TTC549 (cell line): ENCODE data around the gene SRC.
"Not testable (repeated sequence)": the region's sequence is repeated elsewhere in the genome, so short reads cannot be mapped to it uniquely, and the experiment has no call there.

ENCODE experiments used
- FAIRE-seq: peaks from 2 replicates; lab custom pipeline; 2012; peaks lifted over from hg19 to GRCh38; lab: Jason Lieb, UNC

The SRC gene

DNA sequence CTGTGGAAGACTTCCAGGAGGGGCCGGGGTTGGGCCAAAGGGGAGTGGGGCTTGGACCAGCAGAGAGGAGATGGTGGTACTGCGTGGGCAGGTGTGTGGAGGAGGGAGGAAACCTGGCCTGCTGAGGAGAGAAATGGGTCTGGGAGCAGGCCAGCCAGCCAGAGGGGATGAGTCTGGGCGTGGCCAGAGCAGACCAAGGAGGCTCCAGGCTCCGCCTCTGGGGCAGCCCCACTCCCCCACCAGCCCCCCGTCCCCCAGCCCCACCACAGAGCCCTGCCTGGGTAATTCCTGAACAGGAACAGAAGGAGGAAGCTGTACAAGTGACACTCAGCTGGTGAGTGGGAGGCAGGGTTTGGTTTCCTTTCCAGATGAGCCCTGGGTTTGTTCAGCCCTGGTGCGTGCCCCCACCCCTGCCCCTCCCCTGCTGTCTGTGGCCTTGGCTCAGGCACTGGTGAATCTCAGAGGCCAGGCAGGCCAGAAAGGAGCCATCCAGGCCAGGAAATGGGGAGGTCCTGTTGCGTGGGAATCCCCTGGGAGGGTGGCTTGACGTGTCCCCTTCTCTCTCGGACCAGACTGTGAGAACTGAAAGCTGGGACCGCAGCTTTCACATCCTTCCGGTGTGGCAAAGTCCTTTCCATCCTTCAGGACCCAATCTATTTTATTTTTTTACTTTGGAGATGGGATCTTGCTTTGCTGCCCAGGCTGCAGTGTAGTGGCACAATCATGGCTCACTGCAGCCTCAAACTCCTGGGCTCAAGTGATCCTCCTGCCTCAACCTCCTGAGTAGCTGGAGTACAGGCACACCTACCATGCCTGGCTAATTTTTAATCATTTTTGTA is 9.4 kb upstream of the SRC start:
- FAIRE-seq = no peak

- FAIRE-seq = no peak
These were observed 8.5 kb upstream of the SRC start for GRCh38 chr20:37337208-37337991.

DNA sequence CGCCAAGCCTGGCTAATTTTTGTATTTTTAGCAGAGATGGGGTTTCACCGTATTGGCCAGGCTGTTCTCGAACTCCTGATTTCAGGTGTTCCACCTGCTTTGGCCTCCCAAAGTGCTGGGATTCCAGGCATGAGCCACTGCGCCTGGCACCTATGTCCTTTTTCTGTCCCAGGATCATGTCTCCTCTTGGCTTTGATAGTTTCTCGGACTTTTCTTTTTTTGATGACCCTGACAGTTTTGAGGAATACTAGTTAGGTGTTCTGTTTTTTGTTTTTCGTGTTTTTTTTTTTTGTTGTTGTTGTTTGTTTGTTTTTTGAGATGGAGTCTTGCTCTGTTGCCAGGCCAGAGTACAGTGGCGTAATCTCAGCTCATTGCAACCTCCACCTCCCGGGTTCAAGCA is 7.6 kb upstream of the SRC start:
- FAIRE-seq = not testable (repeated sequence)

GRCh38 chr20:37339208-37339607 is 6.7 kb upstream of the SRC start:
- FAIRE-seq = no peak

DNA sequence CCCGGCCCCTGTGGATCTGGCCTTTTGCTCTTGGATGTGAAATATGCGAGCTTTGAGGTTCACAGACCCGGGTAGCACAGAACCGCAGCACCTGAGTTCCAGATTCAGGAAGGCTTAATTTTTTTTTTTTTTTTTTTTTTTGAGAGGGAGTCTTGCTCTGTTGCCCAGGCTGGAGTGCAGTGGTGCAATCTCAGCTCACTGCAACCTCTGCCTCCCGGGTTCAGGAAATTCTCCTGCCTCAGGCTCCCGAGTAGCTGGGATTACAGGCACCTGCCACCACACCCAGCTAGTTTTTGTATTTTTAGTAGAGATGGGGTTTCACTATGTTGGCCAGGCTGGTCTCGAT is 6.2 kb upstream of the SRC start:
- FAIRE-seq = not testable (repeated sequence)

- FAIRE-seq = no peak
These were observed 4.9 kb upstream of the SRC start for GRCh38 chr20:37340998-37341397.

DNA sequence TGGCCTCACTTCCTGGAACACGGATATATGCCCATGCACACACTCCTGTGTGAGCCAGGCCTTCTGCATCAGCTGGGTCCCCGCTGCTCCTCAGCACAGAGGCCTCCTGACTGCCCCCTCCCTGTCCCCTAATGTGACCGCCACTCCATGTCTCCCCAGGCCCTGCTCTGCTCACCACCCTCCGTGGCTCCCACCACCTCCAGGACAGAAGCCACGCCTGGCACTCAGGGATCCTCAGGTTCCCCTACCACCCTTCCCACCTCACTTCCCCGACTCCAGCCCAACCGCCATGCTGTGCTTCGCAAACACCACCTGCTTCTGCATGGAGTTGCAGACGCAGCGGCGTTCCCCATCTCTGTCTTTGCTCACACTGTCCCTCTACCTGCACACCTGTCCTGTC is 4.3 kb upstream of the SRC start:
- no peak for FAIRE-seq

DNA sequence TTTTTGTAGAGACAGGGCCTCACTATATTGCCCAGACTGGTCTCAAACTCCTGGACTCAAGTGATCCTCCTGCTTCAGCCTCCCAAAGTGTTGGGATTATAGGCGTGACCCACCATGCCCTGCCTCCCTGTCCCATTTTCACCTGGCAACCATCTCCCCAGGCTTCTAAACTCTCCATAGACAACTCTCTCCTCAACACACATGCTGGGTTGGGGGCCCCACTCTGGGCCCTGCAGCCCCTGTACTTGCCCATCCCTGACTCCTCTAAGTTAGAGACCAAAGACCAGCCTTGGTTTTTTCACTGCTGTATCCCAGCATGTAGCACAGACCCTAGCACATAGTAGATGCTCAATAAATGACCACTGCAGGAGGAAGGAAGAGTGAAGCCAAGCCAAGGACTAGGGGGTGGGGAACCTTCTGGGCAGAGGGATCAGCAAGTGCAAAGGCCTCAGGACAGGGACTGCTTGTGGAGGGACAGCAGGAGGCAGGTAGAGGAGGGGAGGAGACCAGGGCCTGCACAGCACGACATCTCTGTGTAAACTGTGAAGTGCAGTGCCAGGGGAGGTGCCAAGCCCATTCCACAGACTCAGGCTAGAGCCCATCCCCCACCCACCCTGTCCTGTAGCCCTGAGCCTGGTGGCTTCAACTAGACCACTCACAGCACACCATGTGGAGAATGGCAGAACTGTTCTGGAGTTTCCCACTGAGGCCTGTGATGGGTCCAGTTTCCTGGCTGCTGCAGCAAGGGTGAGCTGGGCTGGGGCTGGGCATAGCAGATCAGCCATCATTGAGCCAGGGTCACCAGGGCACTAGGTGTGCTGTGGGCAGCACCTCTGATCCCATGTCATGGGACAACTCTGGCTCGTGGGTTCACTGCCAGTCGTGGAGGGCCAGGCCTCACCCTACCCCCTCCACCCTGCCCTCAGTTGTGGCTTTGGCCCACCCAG is 3.4 kb upstream of the SRC start:
- no peak for FAIRE-seq

DNA sequence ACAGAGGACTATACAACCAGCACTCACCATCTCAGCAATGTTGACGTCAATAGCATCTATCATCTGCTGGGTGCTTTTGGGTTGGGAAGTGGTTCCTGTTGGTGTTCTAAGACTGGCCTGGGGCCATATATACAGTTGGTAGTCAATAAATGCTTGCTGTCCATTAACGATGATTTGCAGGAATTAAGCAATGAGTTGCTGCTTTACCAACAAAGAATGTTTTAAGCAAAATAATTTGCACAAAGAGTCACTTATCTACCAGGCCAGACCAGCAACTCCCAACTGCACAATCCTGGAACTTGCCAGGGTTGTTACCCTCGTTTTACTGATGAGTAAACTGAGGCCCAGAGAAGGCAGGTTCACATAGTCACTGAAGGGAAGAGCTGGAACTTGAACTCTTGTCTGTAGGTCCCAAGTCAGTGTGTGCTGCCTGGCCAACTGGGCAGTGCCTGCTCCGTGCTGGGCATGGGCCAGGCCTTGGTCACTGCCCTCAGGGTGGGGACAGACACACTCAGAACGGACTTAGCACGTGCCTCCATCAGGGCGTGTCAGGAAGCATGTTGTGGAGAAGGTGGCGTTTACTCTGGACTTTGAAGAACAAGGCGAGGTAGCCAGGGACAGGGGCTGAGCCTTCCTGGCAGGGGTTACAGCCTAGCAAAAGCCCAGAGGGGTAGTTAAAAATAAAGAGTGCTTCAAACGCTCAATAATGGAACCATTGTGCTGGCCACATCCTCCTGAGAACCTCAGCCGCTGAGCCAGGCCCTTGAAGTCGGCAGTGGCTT is 2.5 kb upstream of the SRC start:
- no peak for FAIRE-seq

- FAIRE-seq = no peak
These were observed 2.0 kb upstream of the SRC start for GRCh38 chr20:37343994-37344355.

DNA sequence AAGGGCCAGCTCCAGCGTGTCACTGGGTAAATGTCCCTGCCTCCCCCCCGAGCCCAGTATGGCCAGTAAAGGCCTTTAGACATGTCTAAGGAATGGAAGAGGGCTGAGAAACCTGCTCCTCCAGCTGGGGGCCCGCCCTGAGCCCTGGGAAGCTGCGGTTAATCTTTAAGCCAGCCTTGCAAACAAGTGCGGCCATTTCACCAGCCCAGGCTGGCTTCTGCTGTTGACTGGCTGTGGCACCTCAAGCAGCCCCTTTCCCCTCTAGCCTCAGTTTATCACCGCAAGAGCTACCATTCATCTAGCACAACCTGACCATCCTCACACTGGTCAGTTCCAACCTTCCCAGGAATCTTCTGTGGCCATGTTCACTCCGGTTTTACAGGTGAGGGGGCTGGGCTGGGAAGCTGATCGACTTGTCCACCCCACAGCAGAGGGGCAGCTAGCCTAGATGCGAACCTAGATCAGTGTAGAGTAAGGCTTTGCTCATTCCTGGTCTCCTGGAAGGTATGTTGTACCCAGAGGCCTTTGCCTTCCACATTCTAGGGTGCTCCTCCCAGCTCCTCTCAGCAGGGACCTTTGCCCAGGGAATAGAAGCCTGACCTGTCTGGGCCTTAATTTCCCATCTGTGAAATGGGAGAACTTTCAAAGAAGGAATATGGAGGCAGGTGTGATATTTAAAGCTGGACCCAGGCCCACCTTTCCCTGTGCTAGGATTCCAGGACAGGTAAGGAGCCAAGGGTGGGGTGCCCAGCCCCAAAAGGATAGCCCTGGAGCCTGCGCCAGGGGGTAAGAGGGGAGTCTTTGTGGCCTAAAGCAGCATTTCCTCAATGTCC is 1.2 kb upstream of the SRC start:
- no peak for FAIRE-seq

GRCh38 chr20:37346236-37346534 is 245 bp downstream of the SRC start:
- FAIRE-seq = no peak

DNA sequence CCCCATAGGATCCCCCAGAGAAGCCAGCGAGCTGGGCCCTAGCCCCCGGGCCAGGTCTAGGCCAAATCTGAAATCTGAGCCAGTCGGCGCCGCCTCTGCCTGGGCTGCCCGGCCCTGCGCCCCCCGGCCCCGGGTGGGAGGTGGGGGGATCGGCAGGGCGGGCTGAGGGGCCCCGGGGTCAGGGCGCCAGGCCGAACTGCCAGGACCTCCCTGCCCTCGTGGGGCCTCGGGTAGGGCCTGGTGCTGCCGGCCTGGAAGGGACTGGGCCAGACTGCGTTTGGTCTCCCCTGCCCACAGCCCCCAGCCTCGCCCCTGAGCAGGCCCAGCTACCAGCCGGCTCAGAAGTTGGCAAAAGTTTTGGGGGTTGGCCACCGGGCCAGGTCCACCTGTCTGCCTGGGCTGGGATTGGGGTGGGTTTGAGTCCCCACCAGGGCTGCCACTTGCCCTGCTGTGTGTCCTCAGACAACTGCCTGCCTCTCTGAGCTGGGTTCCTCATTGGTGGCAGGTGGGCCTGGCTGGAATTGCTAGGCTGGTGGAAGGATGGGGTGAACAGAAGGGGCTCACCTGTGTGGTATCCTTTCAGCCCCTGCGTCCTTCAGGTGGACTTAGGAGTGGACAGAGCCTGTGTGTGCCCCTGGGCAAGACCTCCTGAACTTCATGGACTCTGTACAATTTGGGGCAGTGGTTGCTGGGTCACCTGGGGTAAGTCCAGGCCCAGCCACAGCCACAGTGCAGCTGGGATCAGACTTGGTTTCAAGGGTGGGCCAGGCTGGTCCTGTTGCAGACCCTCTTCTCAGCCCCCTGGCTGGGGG is 801 bp downstream of the SRC start:
- FAIRE-seq = no peak

DNA sequence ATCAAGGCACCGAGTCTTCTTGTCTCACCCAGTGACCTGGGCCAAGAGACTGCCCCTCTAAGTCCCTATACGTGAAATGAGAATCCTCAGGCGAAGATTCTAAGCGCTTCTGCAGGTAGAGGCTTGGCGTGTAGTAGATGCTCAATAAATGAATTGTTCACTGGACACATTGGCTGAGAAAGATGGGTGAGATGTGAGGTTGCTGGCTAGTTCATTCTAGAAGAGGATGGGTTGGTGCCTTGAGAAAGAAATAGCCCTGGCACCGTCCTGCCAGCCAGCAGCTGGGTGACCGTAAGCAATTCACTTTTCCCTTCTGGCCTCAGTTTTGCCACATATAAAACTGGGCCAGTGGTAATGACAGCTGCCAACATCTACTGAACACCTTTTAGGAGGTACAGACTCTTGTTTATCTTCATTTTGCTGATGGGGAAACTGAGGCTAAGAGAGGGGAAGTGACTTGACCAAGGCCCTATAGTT is 1.4 kb downstream of the SRC start:
- no peak for FAIRE-seq

DNA sequence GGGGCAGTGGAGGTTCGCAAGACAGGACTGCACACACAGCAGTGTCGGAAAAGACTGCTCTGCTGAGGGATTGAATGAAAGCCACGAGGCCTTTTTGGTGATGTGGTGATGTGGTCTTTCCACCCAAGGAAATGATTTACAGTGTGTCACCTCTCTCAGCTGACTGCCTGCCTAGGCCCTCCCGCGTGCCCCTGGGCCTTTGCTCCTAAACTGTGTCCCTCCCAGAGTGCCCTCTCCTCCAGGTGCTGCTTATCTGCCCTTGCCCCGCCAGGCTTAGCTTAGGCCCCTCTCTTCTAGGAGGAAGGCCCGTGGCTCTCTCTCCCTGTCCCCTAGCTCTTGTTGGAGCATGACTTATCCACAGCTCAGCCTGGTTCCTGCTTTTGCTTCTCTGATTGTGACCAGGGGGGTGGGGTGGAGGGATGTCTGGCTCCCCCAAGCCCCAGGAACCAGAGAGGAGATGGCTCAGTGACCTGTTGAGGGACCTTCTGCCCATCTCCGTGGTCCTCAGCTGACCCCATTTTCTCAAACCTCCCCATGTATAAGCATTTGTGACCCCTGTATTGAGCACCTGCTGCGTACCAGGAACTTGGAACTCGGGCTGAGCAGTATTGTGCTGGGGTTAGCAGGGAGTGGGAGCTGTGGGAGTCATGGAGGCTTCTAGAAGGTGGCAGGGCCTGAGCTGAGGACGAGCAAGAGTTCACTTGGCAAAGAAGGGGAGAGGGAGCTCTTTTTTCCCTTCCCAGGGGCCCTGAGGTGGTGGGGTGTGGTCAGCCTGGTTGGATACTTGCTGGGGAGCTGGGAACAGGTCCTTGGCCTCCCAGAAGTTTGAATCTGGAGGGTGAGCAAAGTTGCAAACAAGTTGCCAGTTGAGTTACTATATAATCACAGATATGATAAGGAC is 2.2 kb downstream of the SRC start:
- no peak for FAIRE-seq

GRCh38 chr20:37348792-37349516 is 3.0 kb downstream of the SRC start:
- no peak for FAIRE-seq

DNA sequence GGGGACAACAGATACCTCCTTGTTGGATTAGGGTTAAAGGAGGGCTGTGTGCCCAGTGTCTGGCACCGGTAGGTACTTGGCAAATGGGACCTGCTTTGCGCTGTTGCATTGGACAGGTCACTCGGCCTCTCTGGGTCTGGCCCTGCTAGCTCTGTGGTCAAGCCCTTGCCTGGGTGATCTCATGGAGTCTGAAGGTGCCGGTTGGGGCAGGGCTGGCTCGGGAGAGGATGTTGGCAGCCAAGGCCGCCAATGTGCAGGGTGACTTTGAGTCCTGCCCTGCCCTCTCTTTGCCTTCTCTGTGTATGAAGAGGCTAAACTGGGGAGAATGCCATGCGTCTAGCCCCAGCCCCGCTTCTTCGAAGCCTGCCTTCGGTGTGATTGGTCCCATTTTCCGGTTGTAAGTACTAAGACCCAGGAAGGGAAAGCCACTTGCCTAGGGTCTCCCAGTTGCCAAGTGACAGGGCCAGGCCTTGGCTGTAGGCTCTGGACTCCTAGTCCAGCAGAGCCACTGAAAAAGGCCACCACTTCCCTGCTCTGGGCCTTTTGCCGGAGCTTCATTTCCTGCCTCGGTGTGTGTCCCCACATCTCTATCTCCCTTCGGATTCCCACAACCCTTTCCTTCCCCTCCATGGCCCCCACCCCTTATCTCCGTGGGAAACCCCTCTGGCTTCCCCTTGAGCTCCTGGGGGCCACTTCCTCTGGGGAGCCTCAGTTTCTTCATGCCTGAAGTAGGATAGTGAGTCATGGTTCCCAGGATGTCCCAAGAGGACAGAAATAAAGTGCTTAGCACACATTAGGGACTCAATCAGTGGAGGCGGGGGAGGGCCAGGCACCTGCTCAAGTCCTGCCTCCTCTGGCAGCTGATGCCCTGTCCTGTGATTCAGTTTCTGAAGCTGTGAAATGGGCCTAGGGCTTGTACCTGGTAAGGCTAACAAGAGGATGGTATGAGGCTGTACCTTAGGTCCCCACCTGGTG is 3.9 kb downstream of the SRC start:
- FAIRE-seq = no peak
